GM20000 (cell line): ENCODE data around the gene ADGRD1.

Experiments used
- DNase-seq: peaks from one replicate; pipeline ENCODE4 v3.0.0; 2012; ENCODE audit warnings: low spot score
- CTCF ChIP-seq: IDR thresholded peaks from 2 replicates; pipeline ENCODE4 v1.5.1; 2012; ENCODE audit warnings: mild to moderate bottlenecking, control low read depth; ENCODE audit errors: extremely low read depth, missing control alignments

The ADGRD1 gene

GRCh38 chr12:130951636-130952035 lies 2.1 kb upstream of the ADGRD1 start:
- no peak for DNase-seq
- TF ChIP-seq CTCF: no peak

GRCh38 chr12:130952171-130952954 lies 1.3 kb upstream of the ADGRD1 start:
- no peak for TF ChIP-seq CTCF
- DNase-seq: no peak

- TF ChIP-seq CTCF: no peak
- DNase-seq: no peak
Measured at GRCh38 chr12:130954544-130954831, 781 bp downstream of the ADGRD1 start.

GRCh38 chr12:130955238-130955816 lies 1.6 kb downstream of the ADGRD1 start:
- no peak for TF ChIP-seq CTCF
- DNase-seq: no peak

GRCh38 chr12:130956009-130956408 lies 2.3 kb downstream of the ADGRD1 start:
- TF ChIP-seq CTCF: no peak
- DNase-seq: no peak

- no peak for DNase-seq
- TF ChIP-seq CTCF: no peak
Measured at GRCh38 chr12:130956456-130957303, 3.0 kb downstream of the ADGRD1 start.

GRCh38 chr12:130957304-130957621 lies 3.6 kb downstream of the ADGRD1 start:
- DNase-seq: no peak
- no peak for TF ChIP-seq CTCF
